ENCODE results near the gene MEGF6. TPM values are rescaled to one million over a fixed set of nuclear protein-coding genes. Genes with fewer than 3 reads are reported as not detected.

Gene MEGF6
- total and polyA plus RNA-seq, 4 donors, result 17.7 to 54.2 (median 48.2) TPM

- DNase-seq (no peak), ATAC-seq (ENCODE audit: insufficient read depth, low FRiP score) (no peak)
- peaks cover 16 to 45% (median 19%) of the 10 kb centered on the region in 3 donors for H3K27me3 ChIP-seq (ENCODE audit: control insufficient read depth in 3 of 3, insufficient read depth in 3 of 3, low read length in 2 of 3)
- 83 to 92% methylated on average over 13 of the region's 13 CpGs for WGBS, 2 donors
- peaks cover 0 to 9% (median 0%) of the 10 kb centered on the region in 5 donors for H3K4me1 ChIP-seq (ENCODE audit: control insufficient read depth in 5 of 5, insufficient read depth in 5 of 5, low read length in 5 of 5)
- TF ChIP-seq, protein P1, sequence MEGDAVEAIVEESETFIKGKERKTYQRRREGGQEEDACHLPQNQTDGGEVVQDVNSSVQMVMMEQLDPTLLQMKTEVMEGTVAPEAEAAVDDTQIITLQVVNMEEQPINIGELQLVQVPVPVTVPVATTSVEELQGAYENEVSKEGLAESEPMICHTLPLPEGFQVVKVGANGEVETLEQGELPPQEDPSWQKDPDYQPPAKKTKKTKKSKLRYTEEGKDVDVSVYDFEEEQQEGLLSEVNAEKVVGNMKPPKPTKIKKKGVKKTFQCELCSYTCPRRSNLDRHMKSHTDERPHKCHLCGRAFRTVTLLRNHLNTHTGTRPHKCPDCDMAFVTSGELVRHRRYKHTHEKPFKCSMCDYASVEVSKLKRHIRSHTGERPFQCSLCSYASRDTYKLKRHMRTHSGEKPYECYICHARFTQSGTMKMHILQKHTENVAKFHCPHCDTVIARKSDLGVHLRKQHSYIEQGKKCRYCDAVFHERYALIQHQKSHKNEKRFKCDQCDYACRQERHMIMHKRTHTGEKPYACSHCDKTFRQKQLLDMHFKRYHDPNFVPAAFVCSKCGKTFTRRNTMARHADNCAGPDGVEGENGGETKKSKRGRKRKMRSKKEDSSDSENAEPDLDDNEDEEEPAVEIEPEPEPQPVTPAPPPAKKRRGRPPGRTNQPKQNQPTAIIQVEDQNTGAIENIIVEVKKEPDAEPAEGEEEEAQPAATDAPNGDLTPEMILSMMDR (IDR thresholded peaks at IDR 0.05; ENCODE audit: control extremely low read depth, extremely low read depth), result no peak
- no peak overlapping the region for H3K27ac ChIP-seq (ENCODE audit: low read depth in 1 of 2, low read length in 1 of 2)
- no peaks in the 10 kb centered on the region for H3K36me3 ChIP-seq (ENCODE audit: control insufficient read depth in 4 of 4, insufficient read depth in 4 of 4, low read length in 4 of 4)
- H3K9me3 ChIP-seq (ENCODE audit: control insufficient read depth in 4 of 4, insufficient read depth in 3 of 4, low read length in 3 of 4), result peaks cover 0 to 2% (median 0%) of the 10 kb centered on the region in 4 donors
- H3K4me3 ChIP-seq, result no peak overlapping the region
- H3K9ac ChIP-seq (ENCODE audit: insufficient read depth in 1 of 2, low read length in 2 of 2), result no peak overlapping the region
Measured at GRCh38 chr1:3656450-3657095, 45.3 kb upstream of the MEGF6 start.

DNA sequence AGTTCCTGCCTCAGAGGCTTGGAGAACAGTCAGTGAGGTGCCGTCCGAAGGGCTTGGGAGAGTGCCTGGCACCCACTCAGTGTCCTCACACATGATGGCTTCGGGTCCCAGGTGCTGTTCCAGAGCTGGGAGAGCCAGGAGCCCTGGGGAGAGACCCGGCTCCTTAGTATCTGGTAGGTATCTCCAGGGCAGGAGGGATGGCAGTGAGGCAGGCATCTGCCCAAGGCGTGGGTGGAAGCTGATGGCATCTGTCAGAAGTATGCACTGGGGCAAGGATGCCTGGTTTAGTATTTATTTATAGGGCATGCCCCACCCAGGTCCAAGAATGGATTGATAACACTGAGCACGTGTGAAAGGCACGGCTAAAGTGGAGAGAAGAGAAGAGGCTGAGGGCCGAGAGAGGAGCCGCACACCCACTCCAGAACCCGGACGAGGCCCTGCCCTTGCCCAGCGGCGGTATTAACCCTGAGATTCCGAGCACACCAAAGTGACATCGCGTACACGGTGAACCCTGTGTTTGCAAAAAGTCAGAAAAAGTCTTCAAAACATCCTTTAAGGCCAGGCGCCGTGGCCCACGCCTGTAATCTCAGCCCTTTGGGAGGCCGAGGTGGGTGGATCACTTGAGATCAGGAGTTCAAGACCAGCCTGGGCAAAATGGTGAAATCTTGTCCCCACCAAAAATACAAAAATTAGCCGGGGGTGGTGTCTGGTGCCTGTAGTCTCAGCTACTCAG is 43.4 kb upstream of the MEGF6 start:
- H3K9ac ChIP-seq (ENCODE audit: insufficient read depth in 1 of 2, low read length in 2 of 2), result no peak overlapping the region
- H3K4me3 ChIP-seq, result no peak overlapping the region
- TF ChIP-seq, protein P1 (IDR thresholded peaks at IDR 0.05; ENCODE audit: control extremely low read depth, extremely low read depth), result no peak
- H3K4me1 ChIP-seq (ENCODE audit: control insufficient read depth in 5 of 5, insufficient read depth in 5 of 5, low read length in 5 of 5), result peaks cover 0 to 18% (median 0%) of the 10 kb centered on the region in 5 donors
- no peak overlapping the region for H3K27ac ChIP-seq (ENCODE audit: low read depth in 1 of 2, low read length in 1 of 2)
- H3K27me3 ChIP-seq (ENCODE audit: control insufficient read depth in 3 of 3, insufficient read depth in 3 of 3, low read length in 2 of 3), result peaks cover 16 to 60% (median 25%) of the 10 kb centered on the region in 3 donors
- peaks cover 0 to 4% (median 0%) of the 10 kb centered on the region in 4 donors for H3K9me3 ChIP-seq (ENCODE audit: control insufficient read depth in 4 of 4, insufficient read depth in 3 of 4, low read length in 3 of 4)
- no peaks in the 10 kb centered on the region for H3K36me3 ChIP-seq (ENCODE audit: control insufficient read depth in 4 of 4, insufficient read depth in 4 of 4, low read length in 4 of 4)
- WGBS, 2 donors, result 84 to 86% methylated on average over 22 of the region's 22 CpGs
- no peak for DNase-seq
- ATAC-seq (ENCODE audit: insufficient read depth, low FRiP score), result no peak

DNA sequence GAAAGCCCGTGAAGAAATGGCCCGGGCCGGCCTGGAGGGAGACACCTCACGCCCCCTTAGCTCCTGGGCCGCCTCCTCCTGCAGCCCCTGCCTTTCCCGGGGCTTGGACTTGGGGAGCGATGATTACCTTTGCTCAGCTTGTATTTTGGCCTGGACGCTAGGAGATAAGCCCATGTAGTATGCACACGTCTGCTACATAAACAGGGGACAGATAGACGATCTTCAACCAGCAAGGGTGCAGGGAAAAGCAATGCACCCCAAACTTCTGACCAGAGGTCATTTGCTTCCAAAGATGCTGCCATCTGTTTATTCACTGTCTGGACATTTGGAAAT is 41.9 kb upstream of the MEGF6 start:
- H3K4me1 ChIP-seq (ENCODE audit: control insufficient read depth in 5 of 5, insufficient read depth in 5 of 5, low read length in 5 of 5), result peaks cover 0 to 21% (median 6%) of the 10 kb centered on the region in 5 donors
- peaks cover 16 to 60% (median 25%) of the 10 kb centered on the region in 3 donors for H3K27me3 ChIP-seq (ENCODE audit: control insufficient read depth in 3 of 3, insufficient read depth in 3 of 3, low read length in 2 of 3)

More for the DNA sequence above, 41.9 kb upstream of the MEGF6 start:
- H3K27ac ChIP-seq (ENCODE audit: low read depth in 1 of 2, low read length in 1 of 2), result no peak overlapping the region
- ATAC-seq (ENCODE audit: insufficient read depth, low FRiP score) (no peak), DNase-seq (no peak)
- H3K9ac ChIP-seq (ENCODE audit: insufficient read depth in 1 of 2, low read length in 2 of 2), result no peak overlapping the region
- H3K4me3 ChIP-seq, result no peak overlapping the region
- H3K9me3 ChIP-seq (ENCODE audit: control insufficient read depth in 4 of 4, insufficient read depth in 3 of 4, low read length in 3 of 4), result peaks cover 0 to 4% (median 0%) of the 10 kb centered on the region in 4 donors
- 27 to 35% methylated on average over 10 of the region's 10 CpGs for WGBS, 2 donors
- no peaks in the 10 kb centered on the region for H3K36me3 ChIP-seq (ENCODE audit: control insufficient read depth in 4 of 4, insufficient read depth in 4 of 4, low read length in 4 of 4)
- TF ChIP-seq, protein P1 (IDR thresholded peaks at IDR 0.05; ENCODE audit: control extremely low read depth, extremely low read depth), result no peak
